ENCODE measurements around the gene FAM180B.
"Not testable (repeated sequence)": the region's sequence is repeated elsewhere in the genome, so short reads cannot be mapped to it uniquely, and the experiment has no call there.

DNA sequence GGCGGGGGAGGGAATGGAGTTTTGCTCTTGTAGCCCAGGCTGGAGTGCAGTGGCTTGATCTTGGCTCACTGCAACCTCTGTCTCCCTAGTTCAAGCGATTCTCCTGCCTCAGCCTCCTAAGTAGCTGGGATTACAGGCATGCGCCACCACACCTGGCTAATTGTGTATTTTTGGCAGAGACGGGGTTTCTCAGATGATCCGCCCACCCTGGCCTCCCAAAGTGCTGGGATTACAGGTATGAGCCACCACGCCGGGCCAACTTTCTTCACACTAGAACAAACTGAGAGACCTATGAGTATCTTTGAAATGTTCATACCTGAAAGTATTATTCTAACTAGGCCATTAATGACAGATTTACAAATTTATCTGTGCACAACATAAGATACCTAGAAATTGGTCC, 40.2 kb upstream of the FAM180B start:
- TF ChIP-seq, protein P1, sequence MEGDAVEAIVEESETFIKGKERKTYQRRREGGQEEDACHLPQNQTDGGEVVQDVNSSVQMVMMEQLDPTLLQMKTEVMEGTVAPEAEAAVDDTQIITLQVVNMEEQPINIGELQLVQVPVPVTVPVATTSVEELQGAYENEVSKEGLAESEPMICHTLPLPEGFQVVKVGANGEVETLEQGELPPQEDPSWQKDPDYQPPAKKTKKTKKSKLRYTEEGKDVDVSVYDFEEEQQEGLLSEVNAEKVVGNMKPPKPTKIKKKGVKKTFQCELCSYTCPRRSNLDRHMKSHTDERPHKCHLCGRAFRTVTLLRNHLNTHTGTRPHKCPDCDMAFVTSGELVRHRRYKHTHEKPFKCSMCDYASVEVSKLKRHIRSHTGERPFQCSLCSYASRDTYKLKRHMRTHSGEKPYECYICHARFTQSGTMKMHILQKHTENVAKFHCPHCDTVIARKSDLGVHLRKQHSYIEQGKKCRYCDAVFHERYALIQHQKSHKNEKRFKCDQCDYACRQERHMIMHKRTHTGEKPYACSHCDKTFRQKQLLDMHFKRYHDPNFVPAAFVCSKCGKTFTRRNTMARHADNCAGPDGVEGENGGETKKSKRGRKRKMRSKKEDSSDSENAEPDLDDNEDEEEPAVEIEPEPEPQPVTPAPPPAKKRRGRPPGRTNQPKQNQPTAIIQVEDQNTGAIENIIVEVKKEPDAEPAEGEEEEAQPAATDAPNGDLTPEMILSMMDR (tag by site-specific recombination; IDR thresholded peaks at IDR 0.05): not testable (repeated sequence)
- TF ChIP-seq ZNF24 (tag by site-specific recombination; IDR thresholded peaks at IDR 0.05); ZNF311 (tag by site-specific recombination; IDR thresholded peaks at IDR 0.05; ENCODE audit: borderline replicate concordance); TCF7L2 (IDR thresholded peaks at IDR 0.05; ENCODE audit: borderline replicate concordance, low read depth, low read length); ZNF544 (tag by site-specific recombination; IDR thresholded peaks at IDR 0.05); ZNF777 (tag by site-specific recombination; IDR thresholded peaks at IDR 0.05; ENCODE audit: borderline replicate concordance); GLI4 (tag by site-specific recombination; IDR thresholded peaks at IDR 0.05); ZNF654 (tag by site-specific recombination; IDR thresholded peaks at IDR 0.05; ENCODE audit: low read depth): not testable (repeated sequence)
- TF ChIP-seq, protein P2, sequence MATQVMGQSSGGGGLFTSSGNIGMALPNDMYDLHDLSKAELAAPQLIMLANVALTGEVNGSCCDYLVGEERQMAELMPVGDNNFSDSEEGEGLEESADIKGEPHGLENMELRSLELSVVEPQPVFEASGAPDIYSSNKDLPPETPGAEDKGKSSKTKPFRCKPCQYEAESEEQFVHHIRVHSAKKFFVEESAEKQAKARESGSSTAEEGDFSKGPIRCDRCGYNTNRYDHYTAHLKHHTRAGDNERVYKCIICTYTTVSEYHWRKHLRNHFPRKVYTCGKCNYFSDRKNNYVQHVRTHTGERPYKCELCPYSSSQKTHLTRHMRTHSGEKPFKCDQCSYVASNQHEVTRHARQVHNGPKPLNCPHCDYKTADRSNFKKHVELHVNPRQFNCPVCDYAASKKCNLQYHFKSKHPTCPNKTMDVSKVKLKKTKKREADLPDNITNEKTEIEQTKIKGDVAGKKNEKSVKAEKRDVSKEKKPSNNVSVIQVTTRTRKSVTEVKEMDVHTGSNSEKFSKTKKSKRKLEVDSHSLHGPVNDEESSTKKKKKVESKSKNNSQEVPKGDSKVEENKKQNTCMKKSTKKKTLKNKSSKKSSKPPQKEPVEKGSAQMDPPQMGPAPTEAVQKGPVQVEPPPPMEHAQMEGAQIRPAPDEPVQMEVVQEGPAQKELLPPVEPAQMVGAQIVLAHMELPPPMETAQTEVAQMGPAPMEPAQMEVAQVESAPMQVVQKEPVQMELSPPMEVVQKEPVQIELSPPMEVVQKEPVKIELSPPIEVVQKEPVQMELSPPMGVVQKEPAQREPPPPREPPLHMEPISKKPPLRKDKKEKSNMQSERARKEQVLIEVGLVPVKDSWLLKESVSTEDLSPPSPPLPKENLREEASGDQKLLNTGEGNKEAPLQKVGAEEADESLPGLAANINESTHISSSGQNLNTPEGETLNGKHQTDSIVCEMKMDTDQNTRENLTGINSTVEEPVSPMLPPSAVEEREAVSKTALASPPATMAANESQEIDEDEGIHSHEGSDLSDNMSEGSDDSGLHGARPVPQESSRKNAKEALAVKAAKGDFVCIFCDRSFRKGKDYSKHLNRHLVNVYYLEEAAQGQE (tag by site-specific recombination; IDR thresholded peaks at IDR 0.05): not testable (repeated sequence)

Measured in HEK293 (cell line).